GM23338 (cell line): ENCODE measurements around the gene TIMM17B. TPM values are rescaled to one million over a fixed set of nuclear protein-coding genes. Genes with fewer than 3 reads are reported as not detected.

Source experiments
- ATAC-seq: fragments of 200-7000 bp; cut with Tn5 transposase; 3 replicates; pipeline ENCODE4 v1.9.1; 2020
- DNase-seq: peaks from one replicate; pipeline ENCODE4 v3.0.0-alpha.2; 2015; ENCODE audit warnings: low spot score
- H2AFZ ChIP-seq: fragments of 200-600 bp; sonication (generic); 2 replicates; pipeline ENCODE4 v1.8.0; 2016; ENCODE audit warnings: antibody characterized with exemption, mild to moderate bottlenecking, moderate library complexity
- H3F3A ChIP-seq: fragments of 200-600 bp; sonication (generic); replicated peaks from 2 replicates; pipeline ENCODE4 v1.8.0; 2017; ENCODE audit warnings: antibody characterized with exemption, mixed run types, low read depth
- H3K27ac ChIP-seq: fragments of 200-600 bp; sonication (generic); 2 replicates; pipeline ENCODE4 v1.6.1; 2016; ENCODE audit warnings: low read depth
- H3K27me3 ChIP-seq: fragments of 200-600 bp; sonication (generic); 2 replicates; pipeline ENCODE4 v1.8.0; 2016; ENCODE audit warnings: mild to moderate bottlenecking, mixed run types, moderate library complexity; ENCODE audit not compliant: insufficient read depth
- H3K36me3 ChIP-seq: fragments of 200-600 bp; sonication (generic); 2 replicates; pipeline ENCODE4 v1.8.0; 2016; ENCODE audit warnings: mild to moderate bottlenecking; ENCODE audit not compliant: insufficient read depth
- H3K4me1 ChIP-seq: fragments of 200-600 bp; sonication (generic); 2 replicates; pipeline ENCODE4 v1.8.0; 2016; ENCODE audit warnings: mild to moderate bottlenecking, moderate library complexity; ENCODE audit not compliant: insufficient read depth
- H3K4me2 ChIP-seq: fragments of 200-600 bp; sonication (generic); 2 replicates; pipeline ENCODE4 v1.7.1; 2017; ENCODE audit warnings: mixed run types
- H3K4me3 ChIP-seq: fragments of 200-600 bp; sonication (generic); 2 replicates; pipeline ENCODE4 v1.6.1; 2016; ENCODE audit warnings: mixed run types
- H3K79me2 ChIP-seq: fragments of 200-600 bp; sonication (generic); replicated peaks from 2 replicates; pipeline ENCODE4 v1.8.0; 2017; ENCODE audit warnings: mild to moderate bottlenecking; ENCODE audit not compliant: insufficient read depth
- H3K9me2 ChIP-seq: fragments of 200-600 bp; sonication (generic); 2 replicates; pipeline ENCODE4 v1.8.0; 2017; ENCODE audit not compliant: insufficient read depth
- H4K20me1 ChIP-seq: fragments of 200-600 bp; sonication (generic); replicated peaks from 2 replicates; pipeline ENCODE4 v1.8.0; 2017; ENCODE audit warnings: mild to moderate bottlenecking; ENCODE audit not compliant: insufficient read depth
- H3K27ac Mint-ChIP-seq: 2 replicates; pipeline ENCODE4 v1.8.0; 2020; ENCODE audit warnings: inconsistent platforms, mild to moderate bottlenecking, moderate library complexity, mixed read lengths
- H3K27me3 Mint-ChIP-seq: 3 replicates; pipeline ENCODE4 v1.8.0; 2022; ENCODE audit warnings: low read depth, mild to moderate bottlenecking, moderate library complexity, mixed read lengths, inconsistent platforms; ENCODE audit not compliant: insufficient read depth, poor library complexity
- H3K36me3 Mint-ChIP-seq: 3 replicates; pipeline ENCODE4 v1.8.0; 2021; ENCODE audit warnings: low read depth, mild to moderate bottlenecking, inconsistent platforms, moderate library complexity, mixed read lengths
- H3K4me1 Mint-ChIP-seq: 3 replicates; pipeline ENCODE4 v1.8.0; 2020; ENCODE audit warnings: mild to moderate bottlenecking, inconsistent platforms, mixed read lengths
- H3K4me3 Mint-ChIP-seq: 3 replicates; pipeline ENCODE4 v1.8.0; 2021; ENCODE audit warnings: moderate library complexity, mild to moderate bottlenecking, inconsistent platforms, mixed read lengths
- H3K9me3 Mint-ChIP-seq: 3 replicates; pipeline ENCODE4 v1.8.0; 2020; ENCODE audit warnings: moderate library complexity, mild to moderate bottlenecking, inconsistent platforms, mixed read lengths
- CREB1 ChIP-seq: fragments of 250-450 bp; sonication (Bioruptor Pico); IDR thresholded peaks from 2 replicates; pipeline ENCODE4 v1.5.0; 2020; ENCODE audit warnings: low read depth, mild to moderate bottlenecking, moderate library complexity
- ETS1 ChIP-seq: IDR thresholded peaks from 2 replicates; pipeline ENCODE4 v1.6.1; 2016; ENCODE audit warnings: antibody characterized with exemption
- EZH2 ChIP-seq: fragments of 200-600 bp; sonication (generic); IDR thresholded peaks from one replicate; pipeline ENCODE4 v1.8.0; 2017; ENCODE audit warnings: antibody characterized with exemption, mild to moderate bottlenecking, low read depth; ENCODE audit not compliant: unreplicated experiment
- EZH2phosphoT487 ChIP-seq: fragments of 200-600 bp; sonication (generic); IDR thresholded peaks from one replicate; pipeline ENCODE4 v1.8.1; 2018; ENCODE audit warnings: antibody characterized with exemption; ENCODE audit not compliant: unreplicated experiment
- JUNB ChIP-seq: IDR thresholded peaks from one replicate; pipeline ENCODE4 v1.6.1; 2016; ENCODE audit warnings: antibody characterized with exemption; ENCODE audit not compliant: unreplicated experiment
- NANOG ChIP-seq: IDR thresholded peaks from 2 replicates; pipeline ENCODE4 v1.6.1; 2016; ENCODE audit warnings: antibody characterized with exemption, borderline replicate concordance
- POLR2AphosphoS5 ChIP-seq: IDR thresholded peaks from 2 replicates; pipeline ENCODE4 v1.6.1; 2016; ENCODE audit warnings: antibody characterized with exemption, low read depth
- REST ChIP-seq: IDR thresholded peaks from one replicate; pipeline ENCODE4 v1.6.1; 2018; ENCODE audit warnings: antibody characterized with exemption; ENCODE audit not compliant: unreplicated experiment
- STAT1 ChIP-seq: IDR thresholded peaks from one replicate; pipeline ENCODE4 v1.6.1; 2016; ENCODE audit warnings: antibody characterized with exemption; ENCODE audit not compliant: unreplicated experiment
- ZNF114 ChIP-seq: fragments of 250-450 bp; sonication (Bioruptor Pico); IDR thresholded peaks from 2 replicates; pipeline ENCODE4 v1.5.0; 2020; ENCODE audit warnings: mild to moderate bottlenecking, moderate library complexity
- ZNF331 ChIP-seq: fragments of 250-450 bp; sonication (Bioruptor Pico); IDR thresholded peaks from 2 replicates; pipeline ENCODE4 v1.5.0; 2020; ENCODE audit warnings: low read depth, mild to moderate bottlenecking, moderate library complexity
- ZNF462 ChIP-seq: fragments of 250-450 bp; sonication (Bioruptor Pico); IDR thresholded peaks from 2 replicates; pipeline ENCODE4 v1.5.0; 2020; ENCODE audit warnings: mild to moderate bottlenecking, moderate library complexity
- polyA plus RNA-seq: library from polyadenylated mRNA; unstranded; fragments of >200 nt; fragmentation: Nextera tagmentation; extraction: Ambion mirVana; gene quantifications from 2 replicates; pipeline ENCODE4 v1.2.1, GENCODE V29; 2016
- total RNA-seq: library from RNA; depleted of rRNA; stranded (reverse); fragments of >200 nt; shearing (Covaris generic); gene quantifications from 2 replicates; pipeline ENCODE4 v1.2.3, GENCODE V29; 2014
- TF ChIP-seq, protein P1 (sequence below), 2 experiments: fragments of 200-600 bp in 1 of 2; sonication (generic) in 1 of 2; conservative IDR thresholded peaks; 2 replicates each; pipeline versions ENCODE4 v1.5.1 to v1.6.1; 2016 to 2017; ENCODE audit warnings: antibody characterized with exemption in 2 of 2, low read depth in 2 of 2, mild to moderate bottlenecking in 2 of 2, moderate library complexity in 1 of 2

The TIMM17B gene
- total and polyA plus RNA-seq, 2 experiments from 2014 or later: 67.1 to 147 TPM

DNA sequence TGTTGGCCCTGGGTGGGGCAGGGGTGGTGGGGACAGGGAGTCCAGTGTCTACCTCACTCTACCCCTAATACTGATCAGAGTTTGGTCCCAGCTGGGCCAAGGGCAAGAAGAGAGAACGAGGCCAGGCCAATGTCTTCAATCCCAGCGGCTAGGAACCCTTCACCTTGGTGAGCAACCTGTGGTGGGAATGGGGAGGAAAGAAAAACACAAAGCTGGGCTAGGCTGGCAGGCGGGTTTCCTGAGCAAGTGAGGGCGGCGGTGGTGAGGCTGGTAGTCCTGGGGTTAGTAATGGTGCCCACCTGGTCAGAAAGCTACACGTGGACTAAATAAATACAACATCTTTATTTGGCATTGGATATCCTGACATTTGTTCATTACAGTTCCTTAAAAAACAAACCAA lies 5.7 kb upstream of the TIMM17B start:
- no peaks in the 10 kb centered on the region for H4K20me1 ChIP-seq
- ATAC-seq (no peak), DNase-seq (no peak)
- H3K4me3 ChIP-seq: no peak overlapping the region
- Mint-ChIP-seq H3K27ac (no peak overlapping the region), H3K4me3 (no peak overlapping the region; the same call in 2 of the 3 replicates), H3K27me3 (peaks cover 4% of the 10 kb centered on the region), H3K9me3 (no peaks in the 10 kb centered on the region), H3K36me3 (peaks cover 39% of the 10 kb centered on the region), H3K4me1 (peaks cover 7% of the 10 kb centered on the region)
- no peaks in the 10 kb centered on the region for H3F3A ChIP-seq
- no peak overlapping the region for H3K4me2 ChIP-seq
- no peaks in the 10 kb centered on the region for H3K36me3 ChIP-seq
- H3K27me3 ChIP-seq: no peaks in the 10 kb centered on the region
- H3K9me2 ChIP-seq: no peaks in the 10 kb centered on the region
- no peak overlapping the region for H2AFZ ChIP-seq
- H3K79me2 ChIP-seq: peaks cover 15% of the 10 kb centered on the region
- H3K4me1 ChIP-seq: no peaks in the 10 kb centered on the region
- no peak overlapping the region for H3K27ac ChIP-seq
- no peak for TF ChIP-seq ZNF331 (CRISPR knock-in tag)
- TF ChIP-seq ZNF462 (CRISPR knock-in tag): no peak
- no peak for TF ChIP-seq ETS1
- TF ChIP-seq NANOG: no peak
- TF ChIP-seq EZH2phosphoT487: no peak
- no peak for TF ChIP-seq JUNB
- no peak for TF ChIP-seq REST
- TF ChIP-seq EZH2: no peak
- TF ChIP-seq, protein P1, sequence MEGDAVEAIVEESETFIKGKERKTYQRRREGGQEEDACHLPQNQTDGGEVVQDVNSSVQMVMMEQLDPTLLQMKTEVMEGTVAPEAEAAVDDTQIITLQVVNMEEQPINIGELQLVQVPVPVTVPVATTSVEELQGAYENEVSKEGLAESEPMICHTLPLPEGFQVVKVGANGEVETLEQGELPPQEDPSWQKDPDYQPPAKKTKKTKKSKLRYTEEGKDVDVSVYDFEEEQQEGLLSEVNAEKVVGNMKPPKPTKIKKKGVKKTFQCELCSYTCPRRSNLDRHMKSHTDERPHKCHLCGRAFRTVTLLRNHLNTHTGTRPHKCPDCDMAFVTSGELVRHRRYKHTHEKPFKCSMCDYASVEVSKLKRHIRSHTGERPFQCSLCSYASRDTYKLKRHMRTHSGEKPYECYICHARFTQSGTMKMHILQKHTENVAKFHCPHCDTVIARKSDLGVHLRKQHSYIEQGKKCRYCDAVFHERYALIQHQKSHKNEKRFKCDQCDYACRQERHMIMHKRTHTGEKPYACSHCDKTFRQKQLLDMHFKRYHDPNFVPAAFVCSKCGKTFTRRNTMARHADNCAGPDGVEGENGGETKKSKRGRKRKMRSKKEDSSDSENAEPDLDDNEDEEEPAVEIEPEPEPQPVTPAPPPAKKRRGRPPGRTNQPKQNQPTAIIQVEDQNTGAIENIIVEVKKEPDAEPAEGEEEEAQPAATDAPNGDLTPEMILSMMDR (conservative IDR thresholded peaks at IDR 0.05; ENCODE audit: low read depth in 2 of 2): no peak
- no peak for TF ChIP-seq ZNF114 (CRISPR knock-in tag)
- no peak for TF ChIP-seq CREB1
- no peak for TF ChIP-seq POLR2AphosphoS5
- no peak for TF ChIP-seq STAT1
